ENCODE results near the gene NFATC3.

NFATC3 gene

DNA sequence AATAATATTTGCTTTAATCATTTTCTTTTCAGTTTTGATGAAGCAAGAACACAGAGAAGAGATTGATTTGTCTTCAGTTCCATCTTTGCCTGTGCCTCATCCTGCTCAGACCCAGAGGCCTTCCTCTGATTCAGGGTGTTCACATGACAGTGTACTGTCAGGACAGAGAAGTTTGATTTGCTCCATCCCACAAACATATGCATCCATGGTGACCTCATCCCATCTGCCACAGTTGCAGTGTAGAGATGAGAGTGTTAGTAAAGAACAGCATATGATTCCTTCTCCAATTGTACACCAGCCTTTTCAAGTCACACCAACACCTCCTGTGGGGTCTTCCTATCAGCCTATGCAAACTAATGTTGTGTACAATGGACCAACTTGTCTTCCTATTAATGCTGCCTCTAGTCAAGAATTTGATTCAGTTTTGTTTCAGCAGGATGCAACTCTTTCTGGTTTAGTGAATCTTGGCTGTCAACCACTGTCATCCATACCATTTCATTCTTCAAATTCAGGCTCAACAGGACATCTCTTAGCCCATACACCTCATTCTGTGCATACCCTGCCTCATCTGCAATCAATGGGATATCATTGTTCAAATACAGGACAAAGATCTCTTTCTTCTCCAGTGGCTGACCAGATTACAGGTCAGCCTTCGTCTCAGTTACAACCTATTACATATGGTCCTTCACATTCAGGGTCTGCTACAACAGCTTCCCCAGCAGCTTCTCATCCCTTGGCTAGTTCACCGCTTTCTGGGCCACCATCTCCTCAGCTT is 105.8 kb downstream of the NFATC3 start:
- DNase-seq (ENCODE audit: low read depth): no peak
- H3K4me3 ChIP-seq (replicated peaks; ENCODE audit: low read depth, low read length): no peak overlapping the region
- TF ChIP-seq CTCF (IDR thresholded peaks at IDR 0.05; ENCODE audit: low read length, missing control alignments): no peak

- no peak for DNase-seq (ENCODE audit: low read depth)
- TF ChIP-seq CTCF (IDR thresholded peaks at IDR 0.05; ENCODE audit: low read length, missing control alignments): no peak
- H3K4me3 ChIP-seq (replicated peaks; ENCODE audit: low read depth, low read length): no peak overlapping the region
Measured at GRCh38 chr16:68194251-68194650, 109.1 kb downstream of the NFATC3 start.

DNA sequence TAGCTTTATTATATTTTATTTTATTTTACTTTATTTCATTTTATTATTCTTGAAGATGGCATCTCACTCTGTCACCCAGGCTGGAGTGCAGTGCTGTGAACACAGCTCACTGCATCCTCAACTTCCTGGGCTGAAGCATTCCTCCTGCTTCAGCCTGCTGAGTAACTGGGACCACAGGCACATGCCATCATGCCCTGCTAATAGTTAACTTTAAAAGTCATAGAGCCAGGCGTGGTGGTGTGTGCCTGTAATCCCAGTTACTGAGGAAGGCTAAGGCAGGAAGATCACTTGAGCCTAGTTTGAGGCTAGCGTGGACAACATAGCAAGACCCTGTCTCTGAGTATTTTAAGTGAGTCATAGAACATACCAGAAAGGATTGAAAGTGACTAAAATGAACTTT is 112.1 kb downstream of the NFATC3 start:
- no peak overlapping the region for H3K4me3 ChIP-seq (replicated peaks; ENCODE audit: low read depth, low read length)
- DNase-seq (ENCODE audit: low read depth): no peak
- no peak for TF ChIP-seq CTCF (IDR thresholded peaks at IDR 0.05; ENCODE audit: low read length, missing control alignments)

GRCh38 chr16:68200088-68200783 is 115.1 kb downstream of the NFATC3 start:
- DNase-seq (ENCODE audit: low read depth): peak; percentile 50
- H3K4me3 ChIP-seq (replicated peaks; ENCODE audit: low read depth, low read length): no peak overlapping the region
- no peak for TF ChIP-seq CTCF (IDR thresholded peaks at IDR 0.05; ENCODE audit: low read length, missing control alignments)

- DNase-seq (ENCODE audit: low read depth): no peak
- TF ChIP-seq CTCF (IDR thresholded peaks at IDR 0.05; ENCODE audit: low read length, missing control alignments): no peak
Measured at GRCh38 chr16:68202091-68202519, 116.9 kb downstream of the NFATC3 start.

GRCh38 chr16:68206245-68206644 is 121.1 kb downstream of the NFATC3 start:
- TF ChIP-seq CTCF (IDR thresholded peaks at IDR 0.05; ENCODE audit: low read length, missing control alignments): no peak
- no peak overlapping the region for H3K4me3 ChIP-seq (replicated peaks; ENCODE audit: low read depth, low read length)
- no peak for DNase-seq (ENCODE audit: low read depth)

More at GRCh38 chr16:68202091-68202519, 116.9 kb downstream of the NFATC3 start:
- no peak overlapping the region for H3K4me3 ChIP-seq (replicated peaks; ENCODE audit: low read depth, low read length)
